HS-27A (cell line): ENCODE measurements around the gene ADAMTSL5.

ENCODE experiments used
- DNase-seq: peaks from one replicate; pipeline ENCODE4 v3.0.0-alpha.2; 2012; ENCODE audit warnings: low read depth, missing footprints

The ADAMTSL5 gene

DNA sequence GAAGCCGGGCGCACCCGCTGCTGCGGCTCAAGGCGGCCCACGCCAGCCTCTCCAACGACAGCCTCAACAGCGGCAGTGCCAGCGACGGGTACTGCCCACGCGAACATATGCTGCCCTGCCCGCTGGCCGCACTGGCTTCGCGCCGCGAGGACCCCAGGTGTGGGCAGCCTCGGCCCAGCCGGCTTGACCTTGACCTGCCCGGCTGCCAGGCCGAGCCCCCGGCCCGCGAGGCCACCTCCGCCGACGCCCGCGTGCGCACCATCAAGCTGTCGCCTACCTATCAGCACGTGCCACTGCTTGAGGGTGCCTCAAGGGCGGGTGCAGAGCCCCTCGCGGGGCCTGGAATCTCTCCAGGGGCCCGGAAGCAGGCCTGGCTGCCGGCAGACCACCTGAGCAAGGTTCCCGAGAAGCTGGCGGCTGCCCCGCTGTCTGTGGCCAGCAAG lies 46.8 kb downstream of the ADAMTSL5 start:
- DNase-seq: no peak

DNA sequence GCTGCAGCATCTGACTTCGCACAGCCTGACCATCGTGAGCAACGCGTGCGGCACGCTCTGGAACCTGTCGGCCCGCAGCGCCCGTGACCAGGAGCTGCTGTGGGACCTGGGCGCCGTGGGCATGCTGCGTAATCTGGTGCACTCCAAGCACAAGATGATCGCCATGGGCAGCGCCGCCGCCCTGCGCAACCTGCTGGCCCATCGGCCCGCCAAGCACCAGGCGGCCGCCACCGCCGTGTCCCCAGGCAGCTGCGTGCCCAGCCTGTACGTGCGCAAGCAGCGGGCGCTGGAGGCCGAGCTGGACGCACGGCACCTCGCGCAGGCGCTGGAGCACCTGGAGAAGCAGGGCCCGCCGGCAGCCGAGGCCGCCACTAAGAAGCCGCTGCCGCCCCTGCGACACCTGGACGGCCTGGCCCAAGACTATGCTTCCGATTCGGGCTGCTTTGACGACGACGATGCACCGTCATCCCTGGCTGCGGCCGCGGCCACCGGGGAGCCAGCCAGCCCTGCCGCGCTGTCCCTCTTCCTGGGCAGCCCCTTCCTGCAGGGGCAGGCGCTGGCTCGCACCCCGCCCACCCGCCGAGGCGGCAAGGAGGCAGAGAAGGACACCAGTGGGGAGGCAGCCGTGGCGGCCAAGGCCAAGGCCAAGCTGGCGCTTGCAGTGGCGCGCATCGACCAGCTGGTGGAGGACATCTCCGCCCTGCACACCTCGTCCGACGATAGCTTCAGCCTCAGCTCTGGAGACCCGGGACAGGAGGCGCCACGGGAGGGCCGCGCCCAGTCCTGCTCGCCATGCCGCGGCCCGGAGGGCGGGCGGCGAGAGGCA lies 47.4 kb downstream of the ADAMTSL5 start:
- no peak for DNase-seq

DNA sequence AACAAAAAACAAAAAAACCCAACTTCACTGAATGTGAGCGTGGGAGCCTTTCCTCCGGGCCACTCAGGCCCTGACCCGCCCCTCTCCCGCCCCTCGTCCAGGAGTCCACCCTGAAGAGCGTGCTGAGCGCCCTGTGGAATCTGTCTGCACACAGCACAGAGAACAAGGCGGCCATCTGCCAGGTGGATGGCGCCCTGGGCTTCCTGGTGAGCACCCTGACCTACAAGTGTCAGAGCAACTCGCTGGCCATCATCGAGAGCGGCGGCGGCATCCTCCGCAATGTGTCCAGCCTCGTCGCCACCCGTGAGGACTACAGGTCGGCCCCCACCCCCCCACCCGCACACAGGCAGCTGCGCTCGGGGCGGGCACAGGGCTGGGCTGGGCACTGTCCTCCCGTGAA lies 51.0 kb downstream of the ADAMTSL5 start:
- DNase-seq: no peak

DNA sequence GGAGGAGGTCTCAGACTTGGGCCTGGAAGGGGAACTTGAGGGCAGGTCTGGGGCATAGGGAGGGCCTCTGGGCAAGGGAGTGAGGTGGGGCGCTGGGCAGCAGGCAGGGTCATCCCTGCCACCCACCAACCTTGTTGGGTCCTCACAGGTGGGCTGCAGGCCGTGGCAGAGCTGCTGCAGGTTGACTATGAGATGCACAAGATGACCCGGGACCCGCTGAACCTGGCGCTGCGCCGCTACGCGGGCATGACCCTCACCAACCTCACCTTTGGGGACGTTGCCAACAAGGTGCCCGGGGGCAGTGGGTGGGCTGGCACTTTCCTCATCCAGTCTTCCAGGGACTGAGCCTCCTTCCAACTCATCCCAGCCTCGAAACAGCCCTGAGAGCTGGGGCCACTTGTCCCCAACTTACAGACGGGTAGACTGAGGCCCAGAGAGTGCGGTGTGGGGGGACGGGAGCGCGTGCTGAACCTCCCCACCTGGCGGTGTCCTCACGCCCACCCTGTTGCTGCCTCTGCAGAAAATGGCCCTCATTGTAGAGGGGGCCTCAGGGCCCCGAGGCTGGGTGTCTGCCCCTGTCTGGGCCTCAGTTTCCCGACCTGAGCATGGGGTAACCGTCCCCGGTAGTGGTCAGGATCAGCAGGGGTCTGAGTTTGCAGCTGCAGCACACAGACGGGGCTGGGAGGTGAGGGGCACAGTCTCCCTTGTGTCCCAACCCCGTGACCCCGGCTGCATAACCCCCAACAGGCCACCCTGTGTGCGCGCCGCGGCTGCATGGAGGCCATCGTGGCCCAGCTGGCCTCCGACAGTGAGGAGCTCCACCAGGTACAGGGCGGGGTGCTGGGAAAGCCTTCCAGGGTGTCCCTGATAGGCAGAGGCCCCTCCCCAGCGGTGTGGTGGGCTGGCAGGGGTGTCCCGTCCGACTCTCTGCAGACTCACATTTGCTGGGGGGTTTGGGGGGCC lies 52.5 kb downstream of the ADAMTSL5 start:
- no peak for DNase-seq

DNA sequence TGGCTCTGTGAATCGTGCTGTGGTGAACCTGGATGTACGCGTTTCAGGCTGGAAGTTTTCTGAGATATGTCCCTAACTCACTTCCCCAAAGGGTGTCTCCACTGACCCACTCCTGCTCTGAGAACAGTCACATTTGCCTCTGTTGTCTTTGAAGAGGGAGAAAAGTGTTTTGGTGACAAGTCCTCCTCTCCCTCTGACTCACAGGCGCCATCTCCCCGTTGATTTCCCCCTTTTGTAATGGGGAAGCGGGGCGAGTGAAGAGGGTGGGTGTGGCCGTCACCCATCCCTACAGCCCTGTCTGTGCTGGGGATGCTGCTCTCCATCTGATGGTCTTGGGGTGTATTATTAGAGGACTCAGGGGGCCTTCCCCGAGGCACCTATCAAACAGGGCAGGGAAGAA lies 53.3 kb downstream of the ADAMTSL5 start:
- DNase-seq: no peak

DNA sequence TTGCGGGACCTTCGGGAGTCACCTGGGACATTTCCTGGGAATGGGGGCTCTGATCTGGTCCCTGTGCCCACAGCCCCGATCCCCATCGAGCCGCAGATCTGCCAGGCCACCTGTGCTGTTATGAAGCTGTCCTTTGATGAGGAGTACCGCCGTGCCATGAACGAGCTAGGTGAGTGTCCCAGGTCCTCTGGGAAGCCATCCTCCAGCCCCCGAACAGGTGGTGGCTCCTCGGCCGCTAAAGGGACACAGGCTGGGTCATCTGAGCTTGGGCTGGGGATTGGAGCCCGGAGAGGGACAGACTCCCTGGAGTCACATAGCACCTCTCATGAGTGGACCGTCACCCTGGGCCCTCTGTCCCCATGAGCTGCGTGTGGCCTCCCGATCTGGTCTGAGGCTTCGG lies 54.9 kb downstream of the ADAMTSL5 start:
- DNase-seq: no peak

GRCh38 chr19:1457031-1457739 lies 55.6 kb downstream of the ADAMTSL5 start:
- DNase-seq: no peak

DNA sequence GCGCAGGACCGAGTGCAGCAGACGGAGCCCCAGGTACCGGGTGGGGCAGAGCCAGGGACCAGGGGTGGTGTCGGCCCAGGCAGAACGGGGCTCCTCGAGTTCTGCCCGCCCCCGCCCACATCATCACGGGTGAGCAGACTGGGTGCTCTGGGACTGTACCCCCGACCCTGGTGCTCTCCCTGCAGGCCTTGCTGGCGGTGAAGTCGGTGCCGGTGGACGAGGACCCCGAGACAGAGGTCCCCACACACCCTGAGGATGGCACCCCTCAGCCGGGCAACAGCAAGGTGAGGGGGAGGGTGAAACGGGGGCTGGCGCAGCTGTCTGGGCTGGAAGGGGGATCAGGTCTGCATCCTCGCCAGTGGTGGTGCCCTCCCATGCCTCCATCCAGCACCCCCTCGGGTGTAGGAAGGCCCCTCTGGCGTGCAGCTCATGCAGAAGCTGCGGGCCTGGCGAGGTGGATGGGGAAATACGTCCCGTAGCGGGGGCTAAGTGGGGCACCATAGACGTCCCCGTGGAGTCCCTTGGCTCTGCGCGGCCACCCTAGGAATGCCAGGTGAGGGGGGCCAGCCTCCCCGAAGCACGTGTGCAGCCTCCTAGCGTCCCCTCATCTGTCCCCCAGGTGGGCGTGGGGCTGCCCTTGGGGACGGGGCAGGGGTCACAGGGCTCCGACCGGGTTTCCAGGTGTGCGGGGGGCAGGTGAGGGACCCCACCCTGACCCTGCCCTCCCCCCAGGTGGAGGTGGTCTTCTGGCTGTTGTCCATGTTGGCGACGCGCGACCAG lies 56.5 kb downstream of the ADAMTSL5 start:
- no peak for DNase-seq

GRCh38 chr19:1455336-1456120 lies 57.3 kb downstream of the ADAMTSL5 start:
- DNase-seq: no peak
